ENCODE data around the gene MAST2. TPM values are rescaled to one million over a fixed set of nuclear protein-coding genes. Genes with fewer than 3 reads are reported as not detected.

Gene MAST2
- total RNA-seq, 1 donor = 24.2 TPM

GRCh38 chr1:45982359-45982758, 178.9 kb downstream of the MAST2 start:
- Histone ChIP-seq H3K27ac (ENCODE audit: low read depth, low read length) (no peak overlapping the region), H3K4me1 (ENCODE audit: insufficient read depth, low read length) (no peaks in the 10 kb centered on the region), H4K20me1 (ENCODE audit: insufficient read depth, low read length) (no peaks in the 10 kb centered on the region), H3K9me3 (ENCODE audit: low read depth, low read length) (no peaks in the 10 kb centered on the region), H3K79me2 (ENCODE audit: insufficient read depth, low read length) (peaks cover 1% of the 10 kb centered on the region), H3K4me2 (ENCODE audit: insufficient read depth, low read length) (no peak overlapping the region), H3K4me3 (ENCODE audit: insufficient read depth, low read length) (no peak overlapping the region), H3K27me3 (ENCODE audit: insufficient read depth, low read length) (no peaks in the 10 kb centered on the region), H2AFZ (ENCODE audit: low read length) (no peak overlapping the region), H3K36me3 (ENCODE audit: insufficient read depth, low read length) (no peaks in the 10 kb centered on the region)
- TF ChIP-seq CTCF (IDR thresholded peaks at IDR 0.05; ENCODE audit: extremely low read depth, low read depth, low read length) = no peak
- no peak for DNase-seq (ENCODE audit: insufficient read length, low spot score, missing footprints)

- no peak overlapping the region for H2AFZ ChIP-seq (ENCODE audit: low read length)
- no peaks in the 10 kb centered on the region for H4K20me1 ChIP-seq (ENCODE audit: insufficient read depth, low read length)
- DNase-seq (ENCODE audit: insufficient read length, low spot score, missing footprints) = no peak
- no peak overlapping the region for H3K4me2 ChIP-seq (ENCODE audit: insufficient read depth, low read length)
- H3K27me3 ChIP-seq (ENCODE audit: insufficient read depth, low read length) = no peaks in the 10 kb centered on the region
- H3K79me2 ChIP-seq (ENCODE audit: insufficient read depth, low read length) = peaks cover 2% of the 10 kb centered on the region
- H3K9me3 ChIP-seq (ENCODE audit: low read depth, low read length) = no peaks in the 10 kb centered on the region
- no peaks in the 10 kb centered on the region for H3K36me3 ChIP-seq (ENCODE audit: insufficient read depth, low read length)
- no peaks in the 10 kb centered on the region for H3K4me1 ChIP-seq (ENCODE audit: insufficient read depth, low read length)
- no peak overlapping the region for H3K4me3 ChIP-seq (ENCODE audit: insufficient read depth, low read length)
- H3K27ac ChIP-seq (ENCODE audit: low read depth, low read length) = no peak overlapping the region
- no peak for TF ChIP-seq CTCF (IDR thresholded peaks at IDR 0.05; ENCODE audit: extremely low read depth, low read depth, low read length)
Observed at GRCh38 chr1:45983967-45984366, 180.6 kb downstream of the MAST2 start.

GRCh38 chr1:45987204-45987603, 183.8 kb downstream of the MAST2 start:
- no peaks in the 10 kb centered on the region for H3K36me3 ChIP-seq (ENCODE audit: insufficient read depth, low read length)
- H3K27ac ChIP-seq (ENCODE audit: low read depth, low read length) = no peak overlapping the region
- H3K79me2 ChIP-seq (ENCODE audit: insufficient read depth, low read length) = peaks cover 14% of the 10 kb centered on the region
- no peaks in the 10 kb centered on the region for H4K20me1 ChIP-seq (ENCODE audit: insufficient read depth, low read length)
- no peaks in the 10 kb centered on the region for H3K9me3 ChIP-seq (ENCODE audit: low read depth, low read length)
- H3K4me1 ChIP-seq (ENCODE audit: insufficient read depth, low read length) = no peaks in the 10 kb centered on the region
- H2AFZ ChIP-seq (ENCODE audit: low read length) = no peak overlapping the region
- H3K4me2 ChIP-seq (ENCODE audit: insufficient read depth, low read length) = no peak overlapping the region
- TF ChIP-seq CTCF (IDR thresholded peaks at IDR 0.05; ENCODE audit: extremely low read depth, low read depth, low read length) = no peak
- H3K4me3 ChIP-seq (ENCODE audit: insufficient read depth, low read length) = no peak overlapping the region
- H3K27me3 ChIP-seq (ENCODE audit: insufficient read depth, low read length) = no peaks in the 10 kb centered on the region
- no peak for DNase-seq (ENCODE audit: insufficient read length, low spot score, missing footprints)

GRCh38 chr1:45989249-45989648, 185.8 kb downstream of the MAST2 start:
- H3K4me2 ChIP-seq (ENCODE audit: insufficient read depth, low read length) = no peak overlapping the region
- H4K20me1 ChIP-seq (ENCODE audit: insufficient read depth, low read length) = no peaks in the 10 kb centered on the region
- H3K4me3 ChIP-seq (ENCODE audit: insufficient read depth, low read length) = no peak overlapping the region
- no peaks in the 10 kb centered on the region for H3K27me3 ChIP-seq (ENCODE audit: insufficient read depth, low read length)
- H2AFZ ChIP-seq (ENCODE audit: low read length) = no peak overlapping the region
- peaks cover 14% of the 10 kb centered on the region for H3K79me2 ChIP-seq (ENCODE audit: insufficient read depth, low read length)
- no peaks in the 10 kb centered on the region for H3K9me3 ChIP-seq (ENCODE audit: low read depth, low read length)
- DNase-seq (ENCODE audit: insufficient read length, low spot score, missing footprints) = no peak
- H3K4me1 ChIP-seq (ENCODE audit: insufficient read depth, low read length) = no peaks in the 10 kb centered on the region
- H3K36me3 ChIP-seq (ENCODE audit: insufficient read depth, low read length) = no peaks in the 10 kb centered on the region
- H3K27ac ChIP-seq (ENCODE audit: low read depth, low read length) = no peak overlapping the region
- TF ChIP-seq CTCF (IDR thresholded peaks at IDR 0.05; ENCODE audit: extremely low read depth, low read depth, low read length) = no peak
